ENCODE measurements around the gene GNGT2.

The GNGT2 gene

DNA sequence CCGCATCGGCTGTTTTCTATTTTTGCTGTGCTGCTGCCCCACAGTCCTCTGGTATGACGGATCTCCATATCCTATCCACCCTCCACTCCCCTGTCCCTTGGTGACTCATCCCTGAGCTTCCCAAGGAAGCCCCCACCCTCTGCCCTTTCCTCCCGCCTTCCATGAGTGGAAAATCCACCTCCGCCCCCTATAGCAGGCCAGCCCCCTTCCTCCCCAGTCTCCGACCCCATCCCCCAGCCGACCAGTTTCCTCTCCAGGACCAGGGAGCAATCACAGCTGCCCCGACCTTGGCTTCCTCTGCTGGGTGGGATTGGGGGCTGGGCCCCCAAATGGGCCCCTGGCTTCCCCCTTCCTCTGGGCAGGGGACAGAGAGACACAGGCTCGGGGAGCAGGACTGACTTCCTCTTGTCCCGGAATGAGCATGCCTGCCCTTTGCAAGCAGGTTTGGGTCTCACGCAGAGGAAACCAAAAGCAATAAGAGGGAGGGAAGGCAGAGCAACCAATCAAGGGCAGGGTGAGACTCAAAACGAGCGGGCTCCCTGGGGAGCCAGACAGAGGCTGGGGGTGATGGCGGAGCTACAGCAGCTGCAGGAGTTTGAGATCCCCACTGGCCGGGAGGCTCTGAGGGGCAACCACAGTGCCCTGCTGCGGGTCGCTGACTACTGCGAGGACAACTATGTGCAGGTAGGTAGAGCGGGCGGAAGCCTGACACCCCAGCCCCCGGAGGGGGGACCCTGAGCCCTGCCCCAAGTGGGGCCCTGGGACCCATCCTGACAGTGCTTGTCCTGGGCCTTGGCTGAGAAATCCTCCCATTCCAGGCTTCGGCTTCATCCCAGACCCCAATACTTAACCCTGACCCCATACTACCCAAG lies at the start of gene GNGT2, which contains the start of gene ABI3:
Gene GNGT2, minus strand, starts transcription at position 417 of the 872 bp plus-strand sequence. CDS start 3,152 bp downstream, outside the sequence.
Gene ABI3, plus strand, starts transcription at position 550 of the 872 bp plus-strand sequence. Its CDS starts 18 bp downstream, at position 568.
- DNase-seq, result peak in 2 of 4 experiments; percentile 25 to 33

DNA sequence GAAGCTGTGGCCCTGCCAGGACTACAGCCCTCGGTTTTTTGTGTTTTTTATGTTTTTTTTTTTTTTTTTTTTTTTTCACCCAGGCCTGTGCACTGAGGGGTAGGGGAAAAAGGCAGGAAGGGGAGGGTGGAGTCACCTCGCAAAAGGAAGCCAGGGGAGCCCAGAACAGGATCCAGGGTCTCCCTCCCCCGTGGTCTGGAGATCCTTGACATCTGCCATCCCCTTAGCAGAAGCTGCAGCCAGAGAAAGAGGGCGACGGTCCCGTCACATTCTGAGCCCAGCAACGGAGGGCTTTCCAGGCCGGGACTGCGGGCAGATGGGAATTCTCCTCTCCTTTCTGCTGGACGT lies 49.3 kb upstream of the GNGT2 start:
- no peak for DNase-seq

DNA sequence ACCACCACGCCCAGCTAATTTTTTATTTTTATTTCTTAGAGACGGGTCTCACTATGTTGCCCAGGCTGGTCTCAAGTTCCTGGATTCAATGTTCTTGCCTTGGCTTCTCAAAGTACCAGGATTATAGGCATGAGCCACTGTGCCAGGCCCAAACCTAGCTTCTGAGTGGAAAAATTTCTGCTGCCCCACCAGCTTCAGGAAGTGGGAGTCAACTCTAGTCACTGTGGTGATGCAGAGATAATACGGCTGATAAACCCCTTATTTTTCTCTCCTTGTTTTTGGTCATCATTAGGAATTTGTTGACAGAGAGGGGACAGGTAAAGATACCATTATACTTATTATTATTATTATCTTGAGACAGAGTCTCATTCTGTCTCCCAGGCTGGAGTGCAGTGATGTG lies 48.0 kb upstream of the GNGT2 start:
- DNase-seq, result no peak

DNA sequence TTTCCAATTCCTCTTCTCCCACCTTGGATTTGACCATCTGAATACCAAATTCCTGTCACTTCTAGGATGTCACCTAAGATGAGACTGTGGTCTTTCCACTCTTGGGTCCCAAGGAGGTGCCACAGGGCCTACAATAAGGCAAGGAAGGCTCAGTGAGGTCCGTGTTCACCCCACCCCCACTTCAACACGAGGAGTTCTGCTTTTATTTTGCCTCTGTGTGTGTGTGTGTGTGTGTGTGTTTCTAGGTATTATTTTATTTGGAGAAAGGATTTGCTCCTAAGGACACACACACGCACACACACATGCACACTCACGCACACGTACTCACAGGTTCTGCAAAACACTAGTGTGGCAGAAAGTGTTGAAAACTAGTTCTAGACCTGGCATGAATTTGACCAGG lies 44.8 kb upstream of the GNGT2 start:
- no peak for DNase-seq

DNA sequence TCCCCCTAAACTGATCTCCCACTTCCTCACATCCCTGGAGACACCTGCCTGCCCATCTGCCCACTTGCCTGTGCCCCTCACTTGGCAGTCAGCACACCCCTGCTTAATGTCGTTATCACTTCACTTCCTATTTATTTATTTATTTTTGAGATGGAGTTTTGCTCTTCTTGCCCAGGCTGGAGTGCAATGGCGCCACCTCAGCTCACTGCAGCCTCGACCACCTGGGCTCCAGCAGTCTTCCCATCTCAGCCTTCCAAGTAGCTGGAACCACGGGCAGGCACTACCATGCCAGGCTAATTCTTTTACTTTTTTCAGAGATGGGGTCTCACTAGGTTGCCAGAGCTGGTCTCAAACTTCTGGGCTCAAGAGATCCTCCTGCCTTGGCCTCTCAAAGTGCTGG lies 43.7 kb upstream of the GNGT2 start:
- no peak for DNase-seq

DNA sequence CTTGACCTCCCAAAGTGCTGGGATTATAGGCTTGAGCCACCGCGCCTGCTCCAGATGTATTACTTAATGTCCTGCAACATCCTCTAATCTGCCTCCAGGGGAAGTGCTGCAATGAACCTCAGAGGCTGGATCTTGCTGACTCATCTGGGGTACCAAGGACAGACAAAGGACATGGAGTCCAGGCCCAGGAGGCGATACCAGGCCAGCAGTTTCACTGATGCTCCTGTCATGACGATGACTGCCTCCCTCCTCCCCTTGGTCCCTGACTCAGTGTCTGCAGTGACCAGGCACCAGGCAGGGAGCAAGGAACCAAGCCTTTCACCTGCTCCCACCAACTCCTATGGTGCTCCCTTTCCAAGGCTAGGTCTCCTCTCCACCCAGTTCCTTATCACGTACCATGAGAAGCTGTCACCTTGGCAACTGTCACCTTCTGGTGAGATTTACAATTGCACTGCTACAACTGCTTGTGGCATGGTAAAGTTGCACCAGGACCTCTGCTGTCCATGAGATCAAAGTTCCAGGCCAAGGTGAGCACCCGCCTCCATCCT lies 41.8 kb upstream of the GNGT2 start:
- DNase-seq, result no peak

DNA sequence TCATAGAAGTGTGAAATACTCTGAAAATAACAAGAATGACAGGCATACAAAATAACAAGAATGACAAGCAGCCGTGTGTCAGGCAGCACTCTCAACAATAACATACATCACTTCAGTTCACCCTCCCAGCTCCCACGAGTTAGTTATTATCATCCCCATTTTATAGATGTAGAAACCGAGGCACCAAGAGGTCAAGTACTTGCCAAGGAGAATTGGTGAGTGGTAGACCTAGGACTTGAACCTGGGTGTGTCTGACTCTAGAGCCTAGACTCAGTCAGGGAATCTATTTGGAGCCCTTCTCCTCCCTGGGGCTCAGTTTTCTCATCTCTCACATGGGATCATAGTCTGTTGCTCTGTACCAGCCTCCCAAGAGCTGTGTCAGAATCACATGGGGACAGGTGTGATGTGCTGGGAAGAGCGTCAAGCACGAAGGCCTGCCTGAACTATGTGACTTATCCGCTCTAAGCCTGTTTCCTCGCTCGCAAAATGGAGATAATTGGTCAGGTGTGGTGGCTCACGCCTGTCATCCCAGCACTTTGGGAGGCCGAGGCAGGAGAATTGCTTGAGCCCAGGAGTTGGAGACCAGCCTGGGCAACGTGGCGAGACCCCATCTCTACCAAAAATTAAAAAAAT lies 39.6 kb upstream of the GNGT2 start:
- DNase-seq, result no peak

DNA sequence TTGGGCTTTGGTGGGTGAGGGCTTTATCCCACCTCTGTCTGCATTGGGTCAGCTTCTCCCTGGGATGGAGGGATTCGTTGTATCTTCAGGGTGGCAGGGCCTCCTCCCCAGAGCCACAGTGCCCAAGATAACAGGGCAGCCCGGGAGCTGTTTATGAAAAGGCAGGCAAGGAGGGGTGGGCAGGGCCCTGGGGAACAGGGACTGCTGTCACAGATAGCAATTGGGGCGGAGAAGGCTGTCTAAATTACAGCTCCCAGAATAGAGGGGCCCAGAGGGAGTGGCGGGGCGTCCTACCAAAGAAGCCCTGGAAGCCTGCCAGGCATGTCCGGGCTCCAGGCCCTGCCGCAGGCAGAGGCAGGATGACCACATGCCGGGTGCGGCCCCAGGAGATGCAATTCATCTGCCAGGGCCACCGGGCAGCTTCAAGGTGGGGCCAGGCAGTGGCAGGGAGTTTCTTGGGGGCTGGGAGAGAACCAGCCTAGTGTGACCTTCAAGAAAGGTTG lies 39.0 kb upstream of the GNGT2 start:
- DNase-seq, result no peak

DNA sequence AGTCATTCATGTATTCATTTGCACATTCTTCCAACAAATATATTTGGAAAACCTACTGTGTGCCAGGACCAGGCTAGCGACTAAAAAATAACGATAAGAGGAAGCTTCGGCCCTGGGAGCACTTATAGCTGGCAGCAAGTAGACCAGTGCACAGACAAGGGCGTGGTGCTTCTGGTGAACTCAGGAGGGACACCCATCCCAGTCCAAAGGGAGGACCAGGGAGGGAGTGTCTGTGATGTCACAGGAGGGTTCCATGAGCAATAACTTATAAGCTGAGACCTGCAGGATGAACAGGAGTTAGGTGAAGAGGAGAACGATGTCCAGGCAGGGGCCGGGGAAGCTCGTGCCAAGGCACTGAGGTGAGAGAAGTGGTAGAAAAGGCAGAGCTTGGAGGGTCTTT lies 37.6 kb upstream of the GNGT2 start:
- no peak for DNase-seq

DNA sequence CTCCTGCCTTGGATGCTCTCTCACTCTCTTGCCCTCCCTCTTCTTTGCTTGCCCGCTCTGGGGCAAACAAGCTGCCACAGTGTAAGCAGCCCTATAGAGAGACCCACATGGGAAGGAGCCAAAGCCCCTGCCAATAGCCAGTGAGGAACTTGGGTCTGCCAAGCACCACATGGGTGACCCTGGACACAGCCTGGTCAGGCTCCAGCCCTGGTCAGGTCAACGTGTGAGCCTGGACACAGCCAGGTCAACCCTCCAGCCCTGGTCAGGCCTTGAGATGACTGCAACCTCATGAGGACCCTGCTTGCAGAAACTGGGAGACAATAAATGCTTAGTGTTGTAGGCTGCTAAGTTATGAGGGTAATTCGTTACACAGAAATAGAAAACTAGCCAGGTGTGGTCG lies 34.5 kb upstream of the GNGT2 start:
- no peak for DNase-seq

DNA sequence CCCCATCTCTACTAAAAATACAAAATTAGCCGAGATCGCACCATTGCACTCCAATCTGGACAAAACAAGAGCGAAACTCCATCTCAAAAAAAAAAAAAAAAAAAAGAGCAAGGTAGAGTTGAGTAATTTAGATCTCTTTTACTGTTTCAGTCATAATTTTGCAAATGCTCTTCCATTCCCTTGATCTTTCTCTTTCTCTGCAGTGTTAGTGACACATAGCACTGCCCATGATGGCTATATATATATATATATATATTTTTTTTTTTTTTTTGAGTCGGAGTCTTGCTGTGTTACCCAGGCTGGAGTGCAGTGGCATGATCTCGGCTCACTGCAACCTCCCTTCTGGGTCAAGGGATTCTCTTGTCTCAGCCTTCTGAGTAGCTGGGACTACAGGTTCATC lies 32.4 kb upstream of the GNGT2 start:
- no peak for DNase-seq

DNA sequence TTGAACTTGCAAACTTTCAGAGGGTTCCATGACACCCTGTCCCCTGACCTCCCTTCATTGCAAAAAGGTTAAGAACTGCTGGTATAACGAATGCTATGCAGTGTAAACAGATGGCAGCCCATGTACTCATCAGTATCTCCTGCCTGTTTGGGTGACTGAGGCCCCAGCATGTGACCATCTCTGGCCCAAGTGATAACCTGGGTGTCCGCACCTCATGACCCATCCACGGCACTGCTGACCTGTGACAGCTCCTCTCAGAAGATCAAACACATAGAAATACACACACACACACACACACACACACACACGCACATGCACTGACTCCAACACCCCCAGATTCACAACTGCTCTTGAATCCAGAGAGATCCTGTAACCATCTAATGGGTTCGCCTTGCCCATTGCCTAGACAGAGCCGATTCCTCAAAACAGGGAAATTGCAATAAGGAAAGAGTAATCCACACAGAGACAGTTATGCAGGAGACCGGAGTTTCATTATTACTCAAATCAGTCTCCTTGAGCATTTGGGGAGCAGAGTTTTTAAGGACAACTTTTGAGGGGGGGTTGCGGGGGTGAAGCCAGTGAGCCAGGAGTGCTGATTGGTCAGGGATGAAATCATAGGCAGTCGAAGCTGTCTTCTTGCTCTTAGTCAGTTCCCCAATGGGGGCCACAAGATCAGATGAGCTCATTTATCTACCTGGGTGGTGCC lies 31.5 kb upstream of the GNGT2 start:
- DNase-seq, result no peak

DNA sequence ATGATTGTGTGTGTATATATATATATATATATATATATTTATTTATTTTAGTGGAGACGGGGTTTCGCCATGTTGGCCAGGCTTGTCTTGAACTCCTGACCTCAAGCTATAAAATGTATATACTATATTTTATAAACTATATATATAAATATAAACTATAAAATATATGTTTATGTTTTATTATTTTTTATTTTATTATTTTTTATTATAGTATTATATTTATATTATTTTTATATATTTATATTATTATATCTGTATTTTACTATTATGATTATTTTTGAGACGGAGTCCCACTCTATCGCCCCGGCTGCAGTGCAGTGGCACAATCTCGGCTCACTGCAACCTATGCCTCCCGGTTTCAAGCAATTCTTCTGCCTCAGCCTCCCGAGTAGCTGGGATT lies 30.7 kb upstream of the GNGT2 start:
- DNase-seq, result no peak

DNA sequence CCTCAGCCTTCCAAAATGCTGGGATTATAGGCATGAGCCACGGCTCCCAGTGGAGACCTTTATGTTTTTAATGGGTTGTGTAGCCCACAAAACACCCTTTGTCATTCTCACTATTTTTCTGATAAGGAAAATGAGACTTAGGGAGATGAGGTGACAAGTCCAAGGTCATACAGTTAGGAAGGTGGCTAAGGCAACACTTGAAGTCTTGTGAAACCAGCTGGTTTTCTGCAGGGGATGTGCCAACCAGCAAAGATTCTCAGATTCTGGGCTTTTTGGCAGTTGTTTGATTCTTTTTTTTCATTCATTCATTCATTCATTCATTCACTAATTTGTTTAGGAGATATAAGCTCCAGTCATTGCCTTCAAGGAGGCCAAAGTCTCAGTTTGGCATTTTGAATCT lies 30.2 kb upstream of the GNGT2 start:
- DNase-seq, result no peak

DNA sequence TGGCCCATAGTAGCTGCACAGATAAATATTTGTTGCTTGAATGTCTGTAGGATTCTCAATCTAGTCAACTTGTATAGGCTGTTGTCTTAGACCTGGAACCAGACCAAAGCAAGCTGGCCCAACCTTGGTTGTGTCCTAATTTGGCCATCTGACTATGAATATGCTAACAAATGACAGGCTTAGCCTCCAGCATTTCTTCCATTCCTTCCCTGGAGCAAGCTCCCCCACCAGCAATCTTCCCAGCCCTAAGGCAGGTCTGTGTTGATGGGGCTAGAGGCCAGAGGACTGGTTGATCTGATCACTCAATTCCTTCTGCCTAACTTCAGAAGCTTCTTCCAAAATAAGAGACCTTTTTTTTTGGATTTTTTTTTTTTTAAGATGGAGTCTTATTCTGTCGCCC lies 29.6 kb upstream of the GNGT2 start:
- no peak for DNase-seq

DNA sequence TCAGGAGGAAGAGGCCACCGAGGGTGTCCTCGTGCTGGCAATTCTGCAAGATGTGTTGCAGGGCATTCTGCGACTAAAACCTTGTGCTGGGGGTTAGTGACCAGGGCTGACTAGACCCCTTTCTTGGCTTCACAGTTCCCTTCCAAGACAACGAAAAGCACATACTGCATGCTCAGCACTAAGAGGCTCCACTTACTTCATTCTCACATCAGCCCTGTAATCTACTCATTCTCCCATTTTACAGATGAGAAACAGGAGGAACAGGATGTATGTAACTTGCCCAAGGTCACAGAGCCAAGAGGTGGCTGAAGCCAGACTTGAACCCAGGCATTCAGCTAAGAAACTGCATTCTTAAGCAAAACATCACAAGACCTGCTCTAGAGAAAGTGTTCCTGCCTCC lies 25.5 kb upstream of the GNGT2 start:
- no peak for DNase-seq

DNA sequence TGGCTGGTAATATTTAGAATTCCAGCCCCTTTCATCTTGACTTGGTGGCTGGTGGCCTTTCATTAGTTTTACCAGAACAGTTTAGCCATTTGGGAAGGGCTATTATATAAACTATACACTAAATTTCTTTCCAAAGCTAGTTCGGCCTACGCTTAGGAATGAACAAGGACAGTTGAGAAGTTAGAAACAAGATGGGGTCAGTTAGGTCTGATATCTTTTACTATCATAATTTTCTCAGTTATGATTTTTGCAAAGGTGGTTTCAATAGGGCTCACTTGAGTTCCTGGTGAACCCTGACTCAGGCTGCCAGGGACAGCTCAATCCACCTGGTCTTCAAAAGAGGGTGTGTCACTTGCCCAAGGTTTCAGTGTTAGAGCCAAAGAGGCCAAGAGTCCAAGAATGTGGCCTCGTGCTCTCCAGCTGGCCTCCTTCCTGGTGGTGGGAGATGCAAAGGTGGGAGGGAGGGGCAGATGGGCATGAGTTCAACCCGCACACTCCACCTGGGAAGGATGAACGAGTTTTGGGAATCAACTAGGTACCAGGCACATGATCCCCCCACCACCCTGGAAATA lies 24.2 kb upstream of the GNGT2 start:
- no peak for DNase-seq

DNA sequence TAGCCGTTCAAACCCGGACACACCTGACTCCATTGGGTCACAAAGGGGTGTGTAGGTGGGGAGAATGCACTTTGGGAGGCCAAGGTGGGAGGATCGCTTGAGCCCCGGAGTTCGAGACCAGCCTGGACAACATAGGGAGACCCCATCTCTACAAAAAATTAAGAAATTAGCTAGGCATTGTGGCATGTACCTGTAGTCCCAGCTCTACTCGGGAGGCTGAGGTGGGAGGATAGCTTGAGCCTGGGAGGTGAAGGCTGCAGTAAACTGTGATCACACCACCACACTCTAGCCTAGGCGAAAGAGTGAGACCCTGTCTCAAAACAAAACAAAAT lies 21.2 kb upstream of the GNGT2 start:
- no peak for DNase-seq

DNA sequence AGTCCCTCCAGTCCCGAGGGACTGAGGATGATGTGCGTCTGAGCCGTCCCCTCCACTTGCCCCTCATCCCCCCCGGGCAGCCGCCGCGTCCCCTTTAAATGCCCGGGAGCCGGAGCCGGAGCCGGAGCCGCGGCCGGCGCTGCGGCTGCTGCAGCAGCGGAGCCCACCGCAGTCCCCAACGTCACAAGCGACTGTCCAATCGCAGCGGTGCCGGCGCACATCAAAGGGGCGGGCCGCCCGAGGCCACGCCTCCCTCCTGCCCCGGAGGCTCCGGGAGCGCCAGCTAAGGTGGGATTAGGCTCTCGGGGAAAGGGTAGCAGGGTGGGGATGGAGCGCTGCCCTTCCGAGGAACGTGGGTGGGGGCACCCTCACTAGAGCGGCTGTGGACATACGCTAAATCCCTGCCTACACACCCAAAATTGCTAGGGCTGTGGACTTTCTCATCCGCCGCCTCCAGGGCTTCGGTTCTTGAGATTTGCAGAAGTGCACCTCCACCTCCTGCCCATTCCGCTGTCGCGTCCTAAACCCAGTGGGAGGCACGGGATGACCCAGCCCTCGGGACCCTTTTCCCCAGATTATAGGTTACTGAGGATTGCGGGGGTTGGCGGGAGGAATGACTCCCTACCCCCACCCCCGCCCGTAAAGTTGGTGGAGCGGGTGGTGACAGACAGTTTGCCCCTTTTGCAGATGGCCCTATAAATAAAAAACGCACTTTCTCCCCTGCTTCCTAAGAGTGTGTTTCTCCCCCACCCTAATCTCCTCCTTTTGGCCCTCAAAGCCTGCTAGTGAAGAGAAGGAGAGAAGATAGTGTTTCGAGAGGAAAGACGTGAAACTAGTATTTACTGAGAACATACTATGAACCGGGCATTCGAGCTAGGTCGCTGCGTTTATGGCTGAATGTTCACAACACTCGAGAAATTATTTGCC lies 20.5 kb upstream of the GNGT2 start, which contains the start of gene PHOSPHO1:
Gene PHOSPHO1, minus strand, starts transcription at position 152 of the 927 bp plus-strand sequence. CDS start 4,096 bp downstream, outside the sequence.
- peak; percentile 61 to 75 (median 66) for DNase-seq

DNA sequence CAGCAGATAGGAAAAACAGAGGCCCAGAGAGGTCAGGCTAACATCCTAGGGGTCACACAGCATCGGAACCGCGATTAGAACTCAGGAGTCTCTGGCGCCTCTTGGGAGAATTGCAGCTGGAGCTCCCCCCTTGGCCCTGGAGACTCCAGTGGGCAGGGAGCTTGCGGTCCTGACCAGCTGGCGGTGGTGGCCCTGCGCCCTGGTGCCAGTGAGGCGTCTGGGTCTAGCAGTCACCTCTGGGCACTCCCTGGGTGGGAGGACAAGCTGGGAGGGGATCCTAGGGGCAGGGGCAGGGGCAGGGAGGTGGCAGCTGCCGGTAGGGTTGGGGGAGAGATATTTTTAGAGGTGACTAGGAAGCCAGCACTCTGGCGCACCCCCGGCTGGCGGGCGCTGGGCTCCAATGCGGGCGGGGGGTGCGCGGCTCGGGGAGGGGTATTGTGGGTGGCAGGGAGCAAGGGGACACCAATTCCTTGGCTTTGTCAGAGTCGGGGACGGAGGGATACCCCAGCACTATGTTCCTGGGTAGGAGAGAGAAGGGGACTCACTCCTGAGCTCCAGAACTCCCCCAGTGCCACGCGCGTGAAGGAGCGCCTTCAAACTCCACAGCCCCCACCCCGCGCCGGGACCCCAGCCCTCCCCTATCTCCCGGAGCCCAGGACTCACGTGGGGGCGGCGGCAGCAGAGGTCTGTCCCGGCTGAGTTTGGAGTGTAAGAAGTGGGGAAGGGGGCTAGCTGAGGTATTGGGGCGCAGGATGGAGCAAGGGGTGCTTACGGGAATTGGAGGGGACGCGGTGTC lies 19.6 kb upstream of the GNGT2 start:
- no peak for DNase-seq

Measured in activated CD4-positive, CD25-positive, alpha-beta regulatory T cell (primary cell).